Cardiac fibroblast (primary cell): Measurements from ENCODE around the gene HEXIM2.

ENCODE experiments used
- DNase-seq, 2 donors: peaks; one replicate each; pipeline versions ENCODE4 v3.0.0 to v3.0.0-alpha.2; 2010; ENCODE audit warnings: low read depth in 2 of 2
- H3K4me3 ChIP-seq, 2 donors: replicated peaks in 1 of 2; 1 replicate in 1 of 2; 2 replicates in 1 of 2; pipeline ENCODE4 v1.5.1; 2011; ENCODE audit warnings: low read depth in 2 of 2, low read length in 2 of 2, mild to moderate bottlenecking in 2 of 2, moderate library complexity in 1 of 2
- TF ChIP-seq, protein P1 (sequence below): IDR thresholded peaks from one replicate; pipeline ENCODE4 v1.5.1; 2011; ENCODE audit warnings: low read depth, mild to moderate bottlenecking, low read length, inconsistent platforms

The HEXIM2 gene

DNA sequence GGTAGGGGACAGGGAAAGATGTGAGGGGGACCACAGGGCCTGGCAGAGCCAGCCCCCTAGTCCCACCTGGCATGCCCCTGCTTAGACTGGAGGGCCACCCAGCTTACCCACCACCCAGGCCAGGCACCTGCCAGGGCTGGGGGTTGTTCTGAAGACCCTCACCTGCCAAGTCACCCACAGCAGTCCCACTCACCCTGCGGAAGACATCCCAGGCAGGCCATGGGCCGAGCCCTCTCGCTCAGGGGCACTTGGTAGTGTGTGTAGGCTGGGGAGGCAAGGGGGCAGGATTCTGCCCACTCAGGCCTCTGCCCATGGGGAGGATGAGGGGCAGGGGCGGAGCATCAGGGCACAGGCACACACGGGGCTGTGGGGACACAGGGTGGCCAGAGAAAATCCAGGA lies 33.3 kb upstream of the HEXIM2 start:
- no peak overlapping the region for H3K4me3 ChIP-seq
- DNase-seq = no peak
- TF ChIP-seq, protein P1, sequence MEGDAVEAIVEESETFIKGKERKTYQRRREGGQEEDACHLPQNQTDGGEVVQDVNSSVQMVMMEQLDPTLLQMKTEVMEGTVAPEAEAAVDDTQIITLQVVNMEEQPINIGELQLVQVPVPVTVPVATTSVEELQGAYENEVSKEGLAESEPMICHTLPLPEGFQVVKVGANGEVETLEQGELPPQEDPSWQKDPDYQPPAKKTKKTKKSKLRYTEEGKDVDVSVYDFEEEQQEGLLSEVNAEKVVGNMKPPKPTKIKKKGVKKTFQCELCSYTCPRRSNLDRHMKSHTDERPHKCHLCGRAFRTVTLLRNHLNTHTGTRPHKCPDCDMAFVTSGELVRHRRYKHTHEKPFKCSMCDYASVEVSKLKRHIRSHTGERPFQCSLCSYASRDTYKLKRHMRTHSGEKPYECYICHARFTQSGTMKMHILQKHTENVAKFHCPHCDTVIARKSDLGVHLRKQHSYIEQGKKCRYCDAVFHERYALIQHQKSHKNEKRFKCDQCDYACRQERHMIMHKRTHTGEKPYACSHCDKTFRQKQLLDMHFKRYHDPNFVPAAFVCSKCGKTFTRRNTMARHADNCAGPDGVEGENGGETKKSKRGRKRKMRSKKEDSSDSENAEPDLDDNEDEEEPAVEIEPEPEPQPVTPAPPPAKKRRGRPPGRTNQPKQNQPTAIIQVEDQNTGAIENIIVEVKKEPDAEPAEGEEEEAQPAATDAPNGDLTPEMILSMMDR = no peak

DNA sequence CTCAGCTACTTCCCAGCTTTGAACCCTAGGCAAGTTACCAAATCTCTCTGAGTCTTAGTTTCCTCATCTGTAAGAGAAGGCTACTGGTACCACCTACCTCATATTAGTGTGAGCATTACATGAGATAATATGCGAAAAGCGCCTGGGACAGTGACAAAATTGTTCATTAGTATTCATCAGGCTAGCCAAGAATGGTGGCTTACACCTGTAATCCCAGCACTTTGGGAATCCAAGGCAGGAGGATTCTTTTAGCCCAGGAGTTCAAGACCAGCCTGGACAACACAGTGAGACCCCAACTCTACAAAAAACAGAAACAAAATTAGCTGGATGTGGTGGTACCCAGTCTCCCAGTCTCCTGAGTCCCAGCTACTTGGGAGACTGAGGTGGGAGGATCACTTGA lies 32.7 kb upstream of the HEXIM2 start:
- DNase-seq = no peak
- TF ChIP-seq, protein P1 = no peak
- no peak overlapping the region for H3K4me3 ChIP-seq

DNA sequence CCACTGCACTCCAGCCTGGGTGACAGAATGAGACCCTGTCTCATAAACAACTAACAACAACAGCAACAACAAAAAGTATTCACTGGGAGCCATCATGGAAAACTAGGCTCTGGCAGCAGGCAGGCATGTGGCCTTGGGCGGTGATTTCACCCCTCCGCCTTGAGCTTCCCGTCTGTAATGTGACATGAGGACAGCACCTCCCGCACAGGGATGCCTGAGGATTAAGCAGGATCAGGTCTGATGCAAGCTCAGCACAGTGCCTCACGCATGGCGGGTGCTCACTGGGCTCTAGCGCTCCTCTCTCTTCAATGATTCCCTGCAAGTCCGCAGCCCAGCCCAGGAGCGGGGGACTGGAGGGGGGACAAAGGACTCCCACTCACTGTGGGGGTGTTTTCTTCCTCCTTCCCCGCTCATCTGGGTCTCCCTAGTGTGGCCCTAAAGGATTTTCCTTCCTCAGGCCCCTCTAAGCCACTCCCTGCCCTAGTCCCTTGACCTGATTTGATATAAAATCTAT lies 32.2 kb upstream of the HEXIM2 start:
- TF ChIP-seq, protein P1 = no peak
- no peak overlapping the region for H3K4me3 ChIP-seq
- no peak for DNase-seq

DNA sequence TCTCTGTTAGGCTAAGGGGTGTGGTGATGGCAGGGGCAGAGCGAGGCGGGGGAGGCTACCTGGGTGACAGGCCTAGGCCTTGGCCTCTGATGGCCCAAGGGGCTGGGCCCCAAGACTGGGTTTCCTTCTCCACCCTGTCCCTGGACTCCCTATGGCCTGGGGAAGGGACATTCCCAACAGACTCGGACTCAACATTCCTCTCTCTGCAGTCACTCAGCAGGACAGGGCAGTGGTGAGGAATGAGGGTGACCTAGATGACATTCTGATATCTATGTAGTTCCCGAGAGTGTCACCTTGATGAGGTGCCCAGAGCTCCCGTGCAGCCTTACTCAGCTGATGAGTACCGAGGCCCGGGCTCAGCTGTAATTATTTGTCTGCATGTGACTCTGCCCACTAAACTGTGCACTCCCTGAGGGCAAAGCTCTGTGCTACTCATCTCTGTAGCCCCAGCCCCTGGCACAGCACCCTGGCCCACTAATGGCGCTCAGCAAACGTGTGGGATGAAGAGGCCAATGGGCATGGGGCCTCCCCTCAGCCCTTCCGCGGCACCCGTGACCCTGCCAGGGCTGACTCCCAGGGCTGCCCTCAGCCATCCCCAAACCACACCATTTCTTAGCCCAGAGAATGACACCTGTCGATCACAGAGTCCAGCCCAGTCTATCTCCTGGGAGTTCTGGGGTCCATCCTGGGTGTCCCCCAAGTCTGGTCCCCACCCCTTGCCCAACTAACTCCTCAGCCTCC lies 31.6 kb upstream of the HEXIM2 start:
- H3K4me3 ChIP-seq = no peak overlapping the region
- no peak for DNase-seq
- TF ChIP-seq, protein P1 = no peak

DNA sequence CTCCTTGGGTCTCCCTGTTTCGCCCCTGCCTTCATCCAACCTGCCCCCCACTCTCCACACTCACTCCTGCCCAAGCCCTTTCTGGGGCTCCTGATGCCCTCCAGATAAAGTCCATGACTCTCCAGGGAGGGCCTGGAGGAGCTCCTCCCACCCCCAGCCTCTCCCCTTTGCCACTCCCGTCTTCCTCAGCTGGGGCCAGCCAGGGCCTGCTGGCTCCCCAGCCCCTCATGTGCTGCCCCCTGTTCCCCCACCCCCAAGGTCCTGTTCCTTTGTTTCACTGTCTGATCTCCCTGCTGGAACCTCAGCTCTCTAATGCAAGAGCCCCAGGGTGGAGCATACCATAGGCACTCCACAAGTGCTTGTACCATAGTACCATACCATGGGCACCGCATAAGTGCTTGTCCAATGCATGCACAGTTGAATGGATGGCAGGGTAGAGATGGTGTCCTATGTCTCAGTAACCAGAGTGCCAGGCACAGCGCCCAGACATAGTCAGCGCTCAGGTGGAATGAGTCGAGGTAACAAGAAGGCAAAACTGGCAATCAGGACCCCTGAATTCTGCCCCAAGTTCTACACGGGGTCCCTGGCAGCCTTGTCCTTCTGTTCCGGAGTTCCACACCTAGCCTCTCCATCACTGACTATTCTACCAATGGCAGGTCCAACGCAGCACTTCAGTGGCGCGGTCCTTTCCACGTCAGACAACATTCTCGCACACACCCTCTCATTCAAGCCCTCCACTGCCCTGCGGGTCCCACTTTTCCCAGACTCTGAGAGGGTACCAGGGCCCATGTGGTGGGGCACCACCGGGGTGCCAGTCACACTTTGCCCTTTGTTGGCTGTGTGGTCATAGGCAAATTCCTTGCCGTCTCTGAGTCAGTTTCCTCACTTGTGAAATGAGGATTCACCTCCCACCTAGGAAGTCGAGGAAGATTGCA lies 30.7 kb upstream of the HEXIM2 start:
- DNase-seq = no peak
- peak overlapping the region; percentile 82 to 99 for H3K4me3 ChIP-seq
- TF ChIP-seq, protein P1 = no peak

DNA sequence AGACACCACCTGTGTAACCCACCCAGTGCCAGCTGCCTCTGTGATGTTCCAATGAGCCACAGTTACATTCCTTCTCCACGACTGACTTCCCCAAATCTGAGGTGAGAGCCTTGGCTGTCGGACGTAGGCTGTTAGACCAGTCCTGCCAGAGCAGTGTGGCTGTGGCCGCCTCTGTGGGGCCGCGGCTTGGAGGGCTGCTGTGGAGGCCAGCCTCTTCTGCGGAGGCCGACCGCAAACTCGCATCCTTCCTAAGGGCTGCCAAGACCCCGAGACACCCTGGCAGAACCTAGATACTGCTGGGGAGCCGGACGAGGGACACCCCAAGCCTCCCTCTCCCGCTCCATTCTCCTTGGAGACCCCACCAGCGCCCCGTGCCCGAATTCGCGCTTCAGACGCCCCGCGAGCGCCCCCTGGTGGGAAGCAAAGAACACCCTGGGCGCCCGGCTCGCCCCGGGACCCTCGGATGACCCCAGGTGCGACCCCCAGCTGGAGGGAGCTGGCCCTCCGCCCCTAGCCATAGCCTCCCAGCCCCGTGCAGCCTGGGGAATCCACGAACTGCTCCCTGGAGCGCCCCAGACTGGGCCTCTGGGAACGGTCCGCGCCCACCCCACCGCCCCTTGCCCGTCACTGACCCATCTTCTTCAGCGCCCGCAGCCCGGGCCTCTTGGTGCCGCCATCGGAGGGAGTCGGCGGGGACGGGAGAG lies 29.9 kb upstream of the HEXIM2 start:
- TF ChIP-seq, protein P1 = peak; percentile 84
- peak in 1 of 2 donors; percentile 31 for DNase-seq

More for the DNA sequence above, 29.9 kb upstream of the HEXIM2 start:
- peak overlapping the region; percentile 82 to 99 for H3K4me3 ChIP-seq
